Activated T-helper 2 cell treated with anti-CD3 and anti-CD28 coated beads, Interferon-gamma antibody, Interleukin-2, Interleukin-4, amounts not matched to agents 10 μg/mL and 5 μg/mL and 100 μg/mL, durations not matched to agents 14 hours and 24 hours and 36 hours (primary cell): ENCODE results near the gene WASF3. TPM values are rescaled to one million over a fixed set of nuclear protein-coding genes. Genes with fewer than 3 reads are reported as not detected.
"Not testable (repeated sequence)": the region's sequence is repeated elsewhere in the genome, so short reads cannot be mapped to it uniquely, and the experiment has no call there.

ENCODE experiments used
- DNase-seq: peaks from one replicate; pipeline ENCODE4 v3.0.0; 2021; ENCODE audit warnings: low spot score
- H3K27ac Mint-ChIP-seq: one replicate; pipeline ENCODE4 v1.8.0; 2021; ENCODE audit warnings: mixed read lengths
- H3K27me3 Mint-ChIP-seq: one replicate; pipeline ENCODE4 v1.8.0; 2021; ENCODE audit warnings: low read depth, mixed read lengths
- H3K36me3 Mint-ChIP-seq: one replicate; pipeline ENCODE4 v1.8.0; 2021; ENCODE audit warnings: low read depth, mixed read lengths
- H3K4me1 Mint-ChIP-seq: one replicate; pipeline ENCODE4 v1.8.0; 2021; ENCODE audit warnings: low read depth, mixed read lengths
- H3K4me3 Mint-ChIP-seq: one replicate; pipeline ENCODE4 v1.8.0; 2021; ENCODE audit warnings: low read depth, mild to moderate bottlenecking, moderate library complexity, mixed read lengths
- H3K9me3 Mint-ChIP-seq: one replicate; pipeline ENCODE4 v1.8.0; 2021; ENCODE audit warnings: mixed read lengths
- intact Hi-C: fragments of 100-400 bp; cut with micrococcal nuclease; formaldehyde crosslinking; loops from one replicate; pipeline ENCODE4 v1.15.1; 2023
- total RNA-seq: library from RNA; stranded (reverse); gene quantifications from 2 replicates; pipeline ENCODE4 v1.2.3, GENCODE V29; 2022

The WASF3 gene
- total RNA-seq, 1 donor from 2014 or later = 0.25 TPM

DNA sequence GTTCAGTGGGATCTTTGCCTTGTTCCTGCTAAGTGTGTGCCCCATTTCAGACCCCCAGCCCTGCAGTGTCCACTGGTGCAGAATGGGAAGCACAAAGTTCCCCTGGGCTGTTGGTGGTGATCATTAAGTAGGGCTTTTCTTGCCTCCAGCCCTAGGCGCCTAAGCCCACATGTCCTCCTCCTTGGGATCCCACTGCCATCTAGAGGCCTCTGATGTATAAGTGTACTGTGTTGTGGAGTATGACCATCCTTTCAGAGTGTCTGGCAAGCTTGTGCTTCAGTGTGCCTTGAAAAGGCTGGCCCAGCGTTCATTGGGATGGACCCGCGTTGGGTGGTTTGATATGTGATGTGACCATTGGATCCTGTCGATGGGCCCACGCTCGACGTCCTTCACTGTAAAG, 71.2 kb downstream of the WASF3 start:
- no peaks in the 10 kb centered on the region for H3K27me3 Mint-ChIP-seq
- peaks cover 10% of the 10 kb centered on the region for H3K9me3 Mint-ChIP-seq
- H3K4me3 Mint-ChIP-seq = no peak overlapping the region
- no peak for DNase-seq
- H3K4me1 Mint-ChIP-seq = no peaks in the 10 kb centered on the region
- intact Hi-C loops = no loop called here
- peaks cover 3% of the 10 kb centered on the region for H3K36me3 Mint-ChIP-seq
- H3K27ac Mint-ChIP-seq = no peak overlapping the region

GRCh38 chr13:26629260-26629825, 71.9 kb downstream of the WASF3 start:
- peaks cover 4% of the 10 kb centered on the region for H3K9me3 Mint-ChIP-seq
- H3K4me1 Mint-ChIP-seq = no peaks in the 10 kb centered on the region
- H3K27ac Mint-ChIP-seq = no peak overlapping the region
- intact Hi-C loops = no loop called here
- H3K36me3 Mint-ChIP-seq = no peaks in the 10 kb centered on the region
- no peak overlapping the region for H3K4me3 Mint-ChIP-seq
- no peak for DNase-seq
- H3K27me3 Mint-ChIP-seq = no peaks in the 10 kb centered on the region

DNA sequence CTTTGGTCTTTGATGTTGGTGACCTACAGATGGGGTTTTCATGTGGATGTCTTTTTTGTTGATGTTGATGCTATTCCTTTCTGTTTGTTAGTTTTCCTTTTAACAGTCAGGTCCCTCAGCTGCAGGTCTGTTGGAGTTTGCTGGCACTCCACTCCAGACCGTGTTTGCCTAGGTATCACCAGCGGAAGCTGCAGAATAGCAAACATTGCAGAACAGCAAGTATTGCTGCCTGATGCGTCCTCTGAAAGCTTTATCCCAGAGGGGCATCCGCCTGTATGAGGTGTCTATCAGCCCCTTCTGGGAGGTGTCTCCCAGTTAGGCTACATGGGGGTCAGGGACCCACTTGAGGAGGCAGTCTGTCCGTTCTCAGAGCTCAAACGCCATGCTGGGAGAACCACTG, 78.2 kb downstream of the WASF3 start:
- H3K4me1 Mint-ChIP-seq, H3K27me3 Mint-ChIP-seq, H3K4me3 Mint-ChIP-seq, intact Hi-C loops, H3K36me3 Mint-ChIP-seq, H3K9me3 Mint-ChIP-seq, H3K27ac Mint-ChIP-seq, DNase-seq: not testable (repeated sequence)

GRCh38 chr13:26636073-26636472, 78.6 kb downstream of the WASF3 start:
- H3K4me3 Mint-ChIP-seq, H3K4me1 Mint-ChIP-seq, DNase-seq, intact Hi-C loops, H3K27ac Mint-ChIP-seq, H3K27me3 Mint-ChIP-seq, H3K36me3 Mint-ChIP-seq, H3K9me3 Mint-ChIP-seq: not testable (repeated sequence)

DNA sequence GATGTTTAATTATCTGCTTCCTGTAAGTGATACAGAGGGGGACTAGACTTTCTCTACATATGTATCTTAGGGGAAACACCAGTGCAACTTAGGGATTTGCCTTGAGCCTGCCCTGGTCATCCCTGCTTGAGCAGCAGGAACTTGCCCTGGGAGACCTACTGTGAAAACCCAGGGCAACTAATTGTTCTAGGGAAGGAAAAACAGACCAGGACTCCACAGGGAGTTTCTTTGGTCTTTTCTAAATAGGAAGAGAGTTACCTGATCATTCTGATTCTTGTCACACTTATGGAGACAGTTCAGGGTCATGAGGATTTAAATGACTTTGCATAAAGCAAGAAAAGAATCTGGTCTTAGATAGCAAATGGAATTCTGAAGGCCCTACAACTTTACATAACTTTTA, 89.1 kb downstream of the WASF3 start:
- Mint-ChIP-seq H3K27ac (no peak overlapping the region), H3K9me3 (peaks cover 11% of the 10 kb centered on the region), H3K36me3 (no peaks in the 10 kb centered on the region), H3K4me3 (no peak overlapping the region), H3K4me1 (no peaks in the 10 kb centered on the region), H3K27me3 (peaks cover 2% of the 10 kb centered on the region)
- DNase-seq = no peak
- intact Hi-C loops = no loop called here

DNA sequence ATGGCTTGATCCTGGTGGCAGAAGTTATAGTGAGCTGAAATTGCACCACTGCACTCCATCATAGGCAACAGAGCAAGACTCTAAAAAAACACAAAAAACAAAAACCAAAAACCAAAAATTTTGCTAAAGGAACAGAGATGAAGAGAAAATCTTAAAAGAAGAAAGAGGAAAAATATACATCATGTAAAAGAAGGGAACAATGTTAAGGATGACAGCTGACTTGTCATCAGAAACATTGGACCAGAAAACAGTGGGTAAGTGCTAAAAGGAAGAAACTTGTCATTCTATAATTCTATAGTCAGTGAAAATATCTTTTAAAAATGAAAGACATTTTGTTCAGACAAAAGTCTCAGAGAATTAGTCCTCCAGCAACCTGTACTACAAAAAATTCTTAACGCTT, 93.8 kb downstream of the WASF3 start:
- no peak overlapping the region for H3K27ac Mint-ChIP-seq
- DNase-seq = no peak

GRCh38 chr13:26653310-26653709, 95.8 kb downstream of the WASF3 start:
- DNase-seq = no peak
- Mint-ChIP-seq H3K9me3 (peaks cover 11% of the 10 kb centered on the region), H3K27ac (no peak overlapping the region), H3K27me3 (peaks cover 2% of the 10 kb centered on the region), H3K4me1 (no peaks in the 10 kb centered on the region), H3K4me3 (no peak overlapping the region), H3K36me3 (no peaks in the 10 kb centered on the region)
- intact Hi-C loops = no loop called here

More for the DNA sequence above, 93.8 kb downstream of the WASF3 start:
- Mint-ChIP-seq H3K9me3 (peaks cover 11% of the 10 kb centered on the region), H3K4me1 (no peaks in the 10 kb centered on the region), H3K4me3 (no peak overlapping the region), H3K36me3 (no peaks in the 10 kb centered on the region), H3K27me3 (peaks cover 2% of the 10 kb centered on the region)
- intact Hi-C loops = no loop called here

GRCh38 chr13:26653842-26654241, 96.4 kb downstream of the WASF3 start:
- DNase-seq = no peak
- peaks cover 2% of the 10 kb centered on the region for H3K27me3 Mint-ChIP-seq
- H3K9me3 Mint-ChIP-seq = peaks cover 11% of the 10 kb centered on the region
- no peaks in the 10 kb centered on the region for H3K36me3 Mint-ChIP-seq
- H3K27ac Mint-ChIP-seq = no peak overlapping the region
- no peaks in the 10 kb centered on the region for H3K4me1 Mint-ChIP-seq
- no peak overlapping the region for H3K4me3 Mint-ChIP-seq
- intact Hi-C loops = no loop called here

DNA sequence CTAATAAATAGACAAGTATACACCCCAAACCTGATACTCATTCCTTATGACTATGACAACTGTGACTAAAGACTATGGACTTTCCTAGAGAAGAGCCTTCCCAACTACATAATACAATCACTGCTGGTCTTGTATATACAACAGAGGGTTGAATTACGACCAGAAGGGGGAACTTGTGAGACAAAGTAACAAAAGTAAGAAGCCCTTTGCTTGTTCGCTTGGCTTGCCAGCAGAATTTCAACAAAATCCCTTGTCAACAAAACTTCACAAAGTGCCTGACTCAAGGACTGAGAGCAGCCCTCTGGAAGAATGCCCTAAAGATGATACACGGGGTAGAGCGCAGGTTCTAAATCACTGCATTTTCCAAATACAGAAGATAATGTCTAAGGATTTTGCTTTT, 99.4 kb downstream of the WASF3 start:
- Mint-ChIP-seq H3K4me1 (no peaks in the 10 kb centered on the region), H3K27ac (no peak overlapping the region), H3K4me3 (no peak overlapping the region), H3K9me3 (no peaks in the 10 kb centered on the region), H3K36me3 (no peaks in the 10 kb centered on the region), H3K27me3 (peaks cover 2% of the 10 kb centered on the region)
- DNase-seq = no peak
- intact Hi-C loops = no loop called here

GRCh38 chr13:26658448-26659385, 101.2 kb downstream of the WASF3 start:
- Mint-ChIP-seq H3K4me1 (no peaks in the 10 kb centered on the region), H3K36me3 (no peaks in the 10 kb centered on the region), H3K9me3 (no peaks in the 10 kb centered on the region), H3K27me3 (no peaks in the 10 kb centered on the region), H3K27ac (no peak overlapping the region), H3K4me3 (no peak overlapping the region)
- intact Hi-C loops = no loop called here
- no peak for DNase-seq

GRCh38 chr13:26660185-26660584, 102.7 kb downstream of the WASF3 start:
- Mint-ChIP-seq H3K4me3 (no peak overlapping the region), H3K27me3 (no peaks in the 10 kb centered on the region), H3K27ac (no peak overlapping the region), H3K9me3 (no peaks in the 10 kb centered on the region), H3K4me1 (no peaks in the 10 kb centered on the region), H3K36me3 (no peaks in the 10 kb centered on the region)
- intact Hi-C loops = no loop called here
- no peak for DNase-seq

DNA sequence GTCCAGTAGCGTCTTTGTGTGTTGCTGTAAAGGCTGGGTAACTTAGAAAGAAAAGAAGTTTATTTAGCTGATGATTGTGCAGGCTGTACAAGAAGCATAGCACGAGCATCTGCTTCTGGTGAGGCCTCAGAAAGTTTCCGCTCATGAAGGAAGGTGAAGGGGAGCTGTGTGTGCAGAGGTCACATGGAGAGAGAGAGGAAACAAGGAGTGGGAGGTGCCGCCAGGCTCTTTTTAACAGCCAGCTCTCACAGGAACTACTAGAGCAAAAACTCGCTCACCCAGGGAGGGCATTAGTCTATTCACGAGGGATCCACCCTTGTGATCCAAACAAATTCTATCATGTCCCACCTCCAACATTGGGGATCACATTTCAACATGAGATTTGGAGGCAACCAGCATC, 103.3 kb downstream of the WASF3 start:
- H3K9me3 Mint-ChIP-seq = no peaks in the 10 kb centered on the region
- DNase-seq = no peak
- no peaks in the 10 kb centered on the region for H3K4me1 Mint-ChIP-seq
- no peak overlapping the region for H3K27ac Mint-ChIP-seq
- H3K27me3 Mint-ChIP-seq = no peaks in the 10 kb centered on the region
- no peak overlapping the region for H3K4me3 Mint-ChIP-seq
- intact Hi-C loops = no loop called here
- no peaks in the 10 kb centered on the region for H3K36me3 Mint-ChIP-seq

DNA sequence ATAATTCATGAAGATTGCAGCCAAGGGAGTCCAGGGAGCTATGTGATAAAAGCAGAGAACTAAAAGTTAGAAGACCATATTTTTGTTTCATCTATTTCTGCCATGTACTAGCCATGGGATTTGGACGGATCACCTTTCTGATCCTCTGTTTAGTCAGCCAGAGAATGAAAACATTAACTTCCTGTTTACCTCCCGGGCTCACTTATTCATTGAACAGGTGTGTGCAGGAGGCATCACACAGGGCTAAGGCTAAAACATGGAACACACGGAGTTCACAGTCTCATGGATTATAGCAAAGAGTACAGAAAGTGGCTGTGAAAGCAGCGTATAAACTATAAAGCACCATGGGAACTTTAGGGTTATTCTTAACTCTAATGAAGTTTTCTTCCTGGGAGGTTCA, 106.3 kb downstream of the WASF3 start:
- Mint-ChIP-seq H3K27ac (no peak overlapping the region), H3K4me1 (no peaks in the 10 kb centered on the region), H3K4me3 (no peak overlapping the region), H3K36me3 (no peaks in the 10 kb centered on the region), H3K9me3 (no peaks in the 10 kb centered on the region), H3K27me3 (no peaks in the 10 kb centered on the region)
- intact Hi-C loops = no loop called here
- no peak for DNase-seq
